CD4-positive, alpha-beta T cell (primary cell): Measurements from ENCODE around the gene MED25. TPM values are rescaled to one million over a fixed set of nuclear protein-coding genes. Genes with fewer than 3 reads are reported as not detected.
A peak's percentile ranks its signal among the peaks of the same experiment; 100 is the strongest.

ENCODE experiments used
- ATAC-seq: fragments of 200-7000 bp; cut with Tn5 transposase; one replicate; pipeline ENCODE4 v1.10.0; 2022; ENCODE audit warnings: mild to moderate bottlenecking; ENCODE audit not compliant: poor library complexity
- CTCF ChIA-PET: fragments of 350-600 bp; sonication (Branson Sonifier 250); formaldehyde crosslinking; loops from one replicate; lab custom pipeline; 2021; ENCODE audit warnings: antibody characterized with exemption, inconsistent platforms; lab: Charles Lee
- POLR2A ChIA-PET: fragments of 350-600 bp; sonication (Branson Sonifier 250); formaldehyde crosslinking; loops from one replicate; lab custom pipeline; 2021; ENCODE audit warnings: antibody characterized with exemption, inconsistent platforms; lab: Charles Lee
- DNase-seq, 14 experiments: peaks; one replicate each; pipeline ENCODE4 v3.0.0-alpha.2; 2013 to 2020; ENCODE audit warnings: mixed read lengths in 2 of 14
- H3K27ac ChIP-seq, 2 donors: one replicate each; pipeline versions ENCODE4 v1.5.1 to v1.7.0; 2013; ENCODE audit warnings: low read length in 2 of 2, low read depth in 1 of 2, mild to moderate bottlenecking in 1 of 2
- H3K27me3 ChIP-seq, 2 experiments: 1 replicate in 1 of 2; 2 replicates in 1 of 2; pipeline versions ENCODE4 v1.6.1 to v1.7.0; 2013; ENCODE audit warnings: low read length in 2 of 2, control low read depth in 1 of 2, mild to moderate bottlenecking in 1 of 2, moderate library complexity in 1 of 2; ENCODE audit not compliant: insufficient read depth in 2 of 2, control insufficient read depth in 1 of 2
- H3K36me3 ChIP-seq: one replicate; pipeline ENCODE4 v1.6.1; 2013; ENCODE audit warnings: low read length, control low read depth; ENCODE audit not compliant: insufficient read depth
- H3K4me1 ChIP-seq: one replicate; pipeline ENCODE4 v1.6.1; 2013; ENCODE audit warnings: low read length, control low read depth; ENCODE audit not compliant: insufficient read depth
- H3K4me3 ChIP-seq: one replicate; pipeline ENCODE4 v1.5.1; 2013; ENCODE audit warnings: mild to moderate bottlenecking, low read length, moderate library complexity
- H3K9me3 ChIP-seq, 2 experiments: 1 replicate in 1 of 2; 2 replicates in 1 of 2; pipeline versions ENCODE4 v1.6.1 to v1.7.0; 2013; ENCODE audit warnings: low read length in 2 of 2, mild to moderate bottlenecking in 2 of 2, control low read depth in 1 of 2, moderate library complexity in 1 of 2; ENCODE audit not compliant: control insufficient read depth in 1 of 2, insufficient read depth in 1 of 2
- H3K27ac Mint-ChIP-seq: one replicate; pipeline ENCODE4 v1.8.0; 2020; ENCODE audit warnings: mixed read lengths
- H3K27me3 Mint-ChIP-seq: one replicate; pipeline ENCODE4 v1.8.0; 2021; ENCODE audit warnings: mixed read lengths
- H3K36me3 Mint-ChIP-seq: one replicate; pipeline ENCODE4 v1.8.0; 2021; ENCODE audit warnings: low read depth, mixed read lengths
- H3K4me1 Mint-ChIP-seq: one replicate; pipeline ENCODE4 v1.8.0; 2021; ENCODE audit warnings: low read depth, mixed read lengths
- H3K4me3 Mint-ChIP-seq: one replicate; pipeline ENCODE4 v1.8.0; 2020; ENCODE audit warnings: mild to moderate bottlenecking, mixed read lengths
- H3K9me3 Mint-ChIP-seq: one replicate; pipeline ENCODE4 v1.8.0; 2020; ENCODE audit warnings: mixed read lengths
- CTCF ChIP-seq: fragments of 200-600 bp; IDR thresholded peaks from one replicate; pipeline ENCODE4 v1.8.0; 2022; ENCODE audit warnings: antibody characterized with exemption, mild to moderate bottlenecking
- intact Hi-C, 2 experiments: fragments of 100-400 bp; cut with DNase I in 1 of 2; cut with micrococcal nuclease in 1 of 2; formaldehyde crosslinking; loops; one replicate each; pipeline versions ENCODE4 v1.15.1 to v1.9.0; 2023 to 2025; cut with DNase I, micrococcal nuclease
- total RNA-seq, 174 experiments: library from RNA in 2 of 174; stranded (reverse) in 2 of 174; gene quantifications; one replicate each; pipeline ENCODE4 v1.2.3 and lab custom pipeline; 2021 to 2026

The MED25 gene
- total RNA-seq, 2 experiments from 2014 or later: 67.2 to 67.8 TPM

- Mint-ChIP-seq H3K27ac (no peak overlapping the region), H3K9me3 (no peaks in the 10 kb centered on the region), H3K4me3 (no peak overlapping the region), H3K4me1 (no peaks in the 10 kb centered on the region), H3K27me3 (no peaks in the 10 kb centered on the region), H3K36me3 (peaks cover 66% of the 10 kb centered on the region)
- H3K4me1 ChIP-seq: no peaks in the 10 kb centered on the region
- H3K27ac ChIP-seq: no peak overlapping the region
- CTCF ChIA-PET: no interaction called here
- TF ChIP-seq CTCF: no peak
- peaks cover 60% of the 10 kb centered on the region for H3K36me3 ChIP-seq
- H3K27me3 ChIP-seq: no peaks in the 10 kb centered on the region
- ATAC-seq (no peak), DNase-seq (peak in 1 of 14 experiments; percentile 32)
- no peak overlapping the region for H3K4me3 ChIP-seq
- no peaks in the 10 kb centered on the region for H3K9me3 ChIP-seq
- POLR2A ChIA-PET: no interaction called here
- intact Hi-C loops: no loop called here
Observed at GRCh38 chr19:49801401-49801888, 16.6 kb upstream of the MED25 start.

- H3K4me3 Mint-ChIP-seq: no peak overlapping the region
- peaks cover 61% of the 10 kb centered on the region for H3K36me3 Mint-ChIP-seq
- H3K27me3 Mint-ChIP-seq: no peaks in the 10 kb centered on the region
- TF ChIP-seq CTCF: no peak
- ChIA-PET POLR2A (no interaction called here), CTCF (no interaction called here)
- no peaks in the 10 kb centered on the region for H3K27me3 ChIP-seq
- no peaks in the 10 kb centered on the region for H3K9me3 ChIP-seq
- H3K27ac ChIP-seq: no peak overlapping the region
- no peak overlapping the region for H3K27ac Mint-ChIP-seq
- H3K4me3 ChIP-seq: no peak overlapping the region
- intact Hi-C loops: no loop called here
- no peaks in the 10 kb centered on the region for H3K4me1 Mint-ChIP-seq
- no peaks in the 10 kb centered on the region for H3K9me3 Mint-ChIP-seq
- ATAC-seq: no peak
- no peak for DNase-seq
- H3K4me1 ChIP-seq: no peaks in the 10 kb centered on the region
- peaks cover 53% of the 10 kb centered on the region for H3K36me3 ChIP-seq
Observed at GRCh38 chr19:49801966-49802661, 16.0 kb upstream of the MED25 start.

GRCh38 chr19:49802836-49803528, 15.1 kb upstream of the MED25 start:
- no peak for TF ChIP-seq CTCF
- CTCF ChIA-PET: no interaction called here
- H3K27ac ChIP-seq: no peak overlapping the region
- H3K27ac Mint-ChIP-seq: no peak overlapping the region
- no peaks in the 10 kb centered on the region for H3K27me3 Mint-ChIP-seq
- H3K4me1 Mint-ChIP-seq: peaks cover 3% of the 10 kb centered on the region
- H3K4me1 ChIP-seq: no peaks in the 10 kb centered on the region
- DNase-seq: no peak
- no peaks in the 10 kb centered on the region for H3K27me3 ChIP-seq
- peaks cover 57% of the 10 kb centered on the region for H3K36me3 Mint-ChIP-seq
- ATAC-seq: no peak
- no peak overlapping the region for H3K4me3 ChIP-seq
- no peak overlapping the region for H3K4me3 Mint-ChIP-seq
- H3K9me3 ChIP-seq: no peaks in the 10 kb centered on the region
- peaks cover 53% of the 10 kb centered on the region for H3K36me3 ChIP-seq
- H3K9me3 Mint-ChIP-seq: no peaks in the 10 kb centered on the region
- intact Hi-C loops: no loop called here
- POLR2A ChIA-PET: no interaction called here
